T1000 (cell line): ENCODE results near the gene RFESD.
"Not testable (repeated sequence)": the region's sequence is repeated elsewhere in the genome, so short reads cannot be mapped to it uniquely, and the experiment has no call there.

Source experiments
- DNase-seq: peaks from one replicate; lab custom pipeline; 2025; ENCODE audit warnings: mixed read lengths; lab: John Stamatoyannopoulos, UW

RFESD gene

GRCh38 chr5:95667061-95667618 is 20.6 kb downstream of the RFESD start:
- DNase-seq, result no peak

DNA sequence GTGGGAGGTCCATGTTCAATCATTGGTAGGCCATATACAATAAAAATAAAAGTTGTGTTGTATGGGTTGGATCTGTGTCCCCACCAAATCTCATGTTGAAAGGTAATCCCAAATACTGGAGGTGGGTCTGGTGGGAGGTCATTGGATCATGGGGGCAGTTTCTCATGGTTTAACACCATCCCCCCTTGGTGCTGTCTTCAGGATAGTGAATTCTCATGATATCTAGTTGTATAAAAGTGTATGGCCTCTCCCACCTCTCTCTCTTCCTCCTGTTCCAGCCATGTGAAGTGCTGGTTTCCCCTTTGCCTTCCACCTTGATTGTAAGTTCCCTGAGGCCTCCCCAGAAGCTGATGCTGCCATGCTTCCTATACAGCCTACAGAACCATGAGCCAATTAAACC is 21.1 kb downstream of the RFESD start:
- no peak for DNase-seq

DNA sequence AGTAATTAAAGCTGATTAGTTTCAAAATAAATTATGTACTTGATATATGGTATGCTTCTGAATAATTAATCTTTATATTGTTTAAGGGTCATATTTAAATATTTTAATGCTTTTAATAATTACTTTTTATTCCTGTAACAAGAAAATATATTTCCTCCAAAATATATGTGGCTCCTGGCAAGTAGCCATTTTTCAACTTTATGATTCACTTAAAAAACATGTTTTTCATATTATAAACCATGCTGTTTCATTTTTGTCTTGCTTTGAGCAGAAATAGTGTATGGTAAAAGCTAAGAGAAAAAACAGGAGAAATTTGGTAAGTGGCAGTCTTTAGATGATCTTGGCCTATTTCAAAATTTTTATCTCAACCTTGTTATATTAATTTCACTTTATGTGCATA is 21.6 kb downstream of the RFESD start:
- no peak for DNase-seq

DNA sequence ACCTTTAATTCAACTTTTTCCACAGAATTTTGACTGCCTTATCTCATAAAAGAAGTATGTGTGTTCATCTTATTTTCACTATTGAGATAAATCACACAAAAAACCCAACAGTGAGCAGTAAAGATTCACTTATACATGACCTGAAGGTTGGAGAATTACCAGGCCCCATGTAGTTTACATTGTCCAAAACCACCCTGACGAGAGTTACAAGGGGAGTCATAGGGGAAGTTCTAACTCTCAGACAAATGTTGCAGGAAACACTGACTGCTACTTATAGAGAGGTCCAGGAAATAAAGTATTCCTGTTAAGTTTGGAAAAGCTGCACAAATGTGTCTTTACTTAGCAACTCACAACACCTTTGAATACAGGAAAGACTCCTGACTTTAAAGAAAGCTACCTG is 22.2 kb downstream of the RFESD start:
- DNase-seq, result no peak

GRCh38 chr5:95669540-95669939 is 23.0 kb downstream of the RFESD start:
- peak; percentile 39 for DNase-seq

DNA sequence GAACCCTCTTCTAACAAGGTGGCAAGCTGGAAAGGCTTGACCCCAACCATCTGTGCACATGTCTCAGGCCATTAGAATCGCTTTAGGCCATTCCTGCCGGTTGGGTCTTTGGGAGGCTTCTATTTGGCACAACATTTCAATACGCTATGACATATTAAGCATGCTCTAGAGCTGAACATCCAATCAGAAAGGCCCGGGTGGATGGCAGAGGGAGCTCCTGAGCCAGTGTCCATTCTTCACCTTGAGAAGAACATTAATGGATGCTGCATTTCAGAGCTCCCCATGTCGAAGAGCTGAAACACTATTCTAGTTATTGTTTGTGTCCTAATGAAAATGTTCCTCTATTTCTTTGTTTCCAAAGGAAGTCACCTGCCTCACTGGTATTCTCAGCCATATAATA is 23.4 kb downstream of the RFESD start:
- DNase-seq, result no peak

DNA sequence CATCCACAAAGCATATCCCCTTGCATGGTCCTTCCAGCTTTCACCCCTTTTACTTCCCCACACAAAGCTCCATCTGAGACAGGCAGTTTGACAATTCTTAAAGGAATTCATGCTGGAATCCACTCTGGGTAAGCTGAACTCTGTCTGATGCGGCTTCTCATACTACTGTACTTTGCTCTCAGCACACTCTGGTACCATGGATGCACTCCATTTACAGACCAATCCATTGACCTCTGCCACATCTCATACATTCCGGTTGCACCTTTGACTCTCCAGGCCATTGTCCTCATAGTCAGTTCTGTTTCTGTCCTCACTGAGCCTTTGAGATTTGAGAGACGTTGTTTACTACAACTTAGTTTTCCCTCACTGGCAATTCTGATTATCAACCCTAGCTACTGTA is 24.0 kb downstream of the RFESD start:
- no peak for DNase-seq

- no peak for DNase-seq
These were observed 25.2 kb downstream of the RFESD start for GRCh38 chr5:95671826-95672225.

- no peak for DNase-seq
These were observed 26.1 kb downstream of the RFESD start for GRCh38 chr5:95672641-95673040.

DNA sequence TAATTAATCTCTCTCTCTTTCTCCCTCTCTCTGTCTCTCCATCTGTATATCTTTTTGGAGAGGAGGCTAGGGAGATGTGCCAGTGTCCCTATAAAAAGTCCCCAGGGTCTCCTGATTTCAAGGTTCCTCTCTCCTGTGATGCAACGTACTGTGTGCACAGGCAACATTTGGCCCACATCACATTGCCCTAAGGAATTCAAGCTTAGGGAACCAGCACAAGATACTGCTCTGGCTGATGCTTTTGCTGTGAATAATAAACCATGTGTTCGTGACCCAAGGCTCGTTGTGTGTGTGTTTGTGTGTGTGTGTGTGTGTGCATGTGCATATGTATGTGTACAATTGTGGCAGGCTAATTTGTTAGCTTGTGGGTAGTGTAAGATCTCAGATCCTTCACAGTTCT is 26.5 kb downstream of the RFESD start:
- no peak for DNase-seq

GRCh38 chr5:95682891-95683290 is 36.3 kb downstream of the RFESD start, which contains the start of gene SPATA9:
TSS of gene SPATA9 (minus strand) at chr5:95682991. CDS start at chr5:95682854, 137 bp downstream.
- no peak for DNase-seq

- no peak for DNase-seq
These were observed 37.8 kb downstream of the RFESD start for GRCh38 chr5:95684361-95684760.

GRCh38 chr5:95686651-95687050 is 40.1 kb downstream of the RFESD start:
- DNase-seq, result no peak

GRCh38 chr5:95689680-95690079 is 43.1 kb downstream of the RFESD start:
- DNase-seq, result no peak

DNA sequence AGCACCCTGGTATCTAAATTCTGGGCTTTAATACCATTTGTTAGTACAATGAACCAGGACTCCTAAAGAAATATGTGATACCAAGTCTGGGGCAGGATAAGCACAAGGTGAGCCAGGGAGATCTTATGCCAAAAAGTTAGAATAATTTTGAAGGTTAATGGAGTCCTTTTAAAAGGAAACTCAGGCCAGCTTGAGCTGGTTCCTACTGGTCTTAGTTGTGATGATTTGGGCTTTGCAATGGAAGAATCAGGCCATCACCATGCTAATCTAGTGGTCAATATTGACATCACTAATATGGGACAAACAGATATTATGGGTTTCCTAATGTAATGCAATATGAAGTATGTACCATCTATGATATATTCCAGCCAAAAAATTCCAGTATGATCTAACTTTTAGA is 43.8 kb downstream of the RFESD start:
- no peak for DNase-seq

- DNase-seq, result no peak
These were observed 51.5 kb downstream of the RFESD start for GRCh38 chr5:95697781-95698681.

DNA sequence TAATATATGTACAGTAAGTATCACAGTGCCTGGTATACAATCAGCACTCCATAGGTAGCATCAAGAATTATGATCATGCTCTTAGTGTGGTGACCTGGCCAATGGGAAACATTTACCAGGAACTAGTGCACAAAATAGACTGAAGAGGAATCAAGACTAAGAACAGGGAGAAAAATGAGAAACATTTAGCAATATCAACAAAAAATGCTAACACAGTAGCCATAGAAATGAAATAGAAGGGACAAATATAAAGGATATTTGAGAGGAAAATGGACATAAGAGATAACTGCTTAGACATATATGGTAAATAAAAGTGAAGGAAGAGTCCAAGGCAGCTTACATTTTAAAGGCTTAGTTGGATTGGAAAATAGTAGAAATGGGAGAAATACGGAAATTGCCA is 52.8 kb downstream of the RFESD start:
- DNase-seq, result no peak

DNA sequence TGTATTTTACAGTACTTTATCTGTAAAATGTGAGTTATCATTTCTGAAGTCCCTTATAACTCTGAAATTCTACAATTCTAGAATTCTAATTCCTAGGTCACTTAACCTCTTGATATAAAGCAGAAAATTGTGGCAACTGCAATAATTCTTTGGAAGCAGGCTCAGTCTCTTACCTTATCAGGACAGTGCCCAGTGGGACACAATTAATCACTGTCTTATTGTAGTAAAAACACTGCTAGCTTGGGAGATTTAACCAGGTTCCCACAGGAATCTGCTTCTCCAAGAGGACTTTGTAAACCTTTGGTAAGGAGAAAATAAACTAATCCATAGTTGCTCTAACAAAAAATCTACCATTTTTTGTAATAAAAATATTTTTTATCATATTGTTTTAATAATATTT is 54.5 kb downstream of the RFESD start:
- no peak for DNase-seq

- DNase-seq, result no peak
These were observed 57.6 kb downstream of the RFESD start for GRCh38 chr5:95704150-95704549.

DNA sequence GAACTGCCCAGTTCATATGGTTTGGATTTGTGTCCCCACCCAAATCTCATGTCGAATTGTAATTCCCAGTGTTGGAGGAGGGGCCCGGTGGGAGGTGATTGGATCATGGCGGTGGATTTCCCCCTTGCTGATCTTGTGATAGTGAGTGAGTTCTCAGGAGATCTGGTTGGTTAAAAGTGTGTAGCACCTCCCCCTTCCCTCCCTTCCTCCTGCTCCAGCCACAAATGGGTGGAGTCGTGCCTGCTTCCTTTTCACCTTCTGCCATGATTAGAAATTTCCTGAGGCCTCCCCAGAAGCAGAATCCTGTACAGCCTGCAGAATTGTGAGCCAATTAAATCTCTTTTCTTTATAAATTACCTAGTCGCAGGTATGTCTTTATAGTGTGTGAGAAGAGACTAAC is 59.6 kb downstream of the RFESD start:
- DNase-seq, result not testable (repeated sequence)

- no peak for DNase-seq
These were observed 60.5 kb downstream of the RFESD start for GRCh38 chr5:95707055-95707454.
